PC-3 (cell line): ENCODE results near the gene MAMDC2. TPM values are rescaled to one million over a fixed set of nuclear protein-coding genes. Genes with fewer than 3 reads are reported as not detected.

Experiments
- ATAC-seq: fragments of 200-7000 bp; cut with Tn5 transposase; 2 replicates; pipeline ENCODE4 v1.9.1; 2020; ENCODE audit warnings: mild to moderate bottlenecking, moderate library complexity
- BruUV-seq: library from RNA; stranded (reverse); fragments of 400-500 nt; replicated peaks from 2 replicates; lab custom pipeline; 2021; lab: Mats Ljungman, UMichigan
- CTCF ChIA-PET: fragments of 300-600 bp; sonication (Branson Sonifier 250); formaldehyde crosslinking; loops from one replicate; lab custom pipeline; 2022; ENCODE audit warnings: antibody characterized with exemption; lab: Charles Lee
- POLR2A ChIA-PET: fragments of 300-600 bp; sonication (Branson Sonifier 250); formaldehyde crosslinking; loops from one replicate; lab custom pipeline; 2022; ENCODE audit warnings: antibody characterized with exemption; ENCODE audit not compliant: unreplicated experiment; lab: Charles Lee
- DNase-seq: peaks from one replicate; pipeline ENCODE4 v3.0.0-alpha.2; 2015
- H2AFZ ChIP-seq: fragments of 300-600 bp; sonication (generic); 2 replicates; pipeline ENCODE4 v1.6.0; 2016; ENCODE audit warnings: antibody characterized with exemption, low read length
- H3F3A ChIP-seq: fragments of 300-600 bp; sonication (generic); one replicate; pipeline ENCODE4 v1.6.0; 2017; ENCODE audit warnings: antibody characterized with exemption, low read length, control low read depth, mild to moderate bottlenecking; ENCODE audit not compliant: unreplicated experiment
- H3K27ac ChIP-seq: fragments of 300-600 bp; sonication (generic); 2 replicates; pipeline ENCODE4 v1.5.1; 2016; ENCODE audit warnings: mild to moderate bottlenecking, low read length
- H3K27me3 ChIP-seq: fragments of 300-600 bp; sonication (generic); 2 replicates; pipeline ENCODE4 v1.6.1; 2016; ENCODE audit warnings: low read length, mixed read lengths
- H3K36me3 ChIP-seq: fragments of 300-600 bp; sonication (generic); 2 replicates; pipeline ENCODE4 v1.6.1; 2016; ENCODE audit warnings: low read depth, mixed run types, low read length, mixed read lengths
- H3K4me1 ChIP-seq: fragments of 300-600 bp; sonication (generic); 2 replicates; pipeline ENCODE4 v1.5.1; 2016; ENCODE audit warnings: low read length; ENCODE audit not compliant: insufficient read depth
- H3K4me2 ChIP-seq: fragments of 300-600 bp; sonication (generic); 2 replicates; pipeline ENCODE4 v1.6.0; 2016; ENCODE audit warnings: low read length
- H3K4me3 ChIP-seq: fragments of 300-600 bp; sonication (generic); 2 replicates; pipeline ENCODE4 v1.5.1; 2016; ENCODE audit warnings: mild to moderate bottlenecking, low read length, mixed read lengths
- H3K79me2 ChIP-seq: fragments of 300-600 bp; sonication (generic); 2 replicates; pipeline ENCODE4 v1.6.1; 2017; ENCODE audit warnings: low read length, mixed read lengths
- H3K9ac ChIP-seq: fragments of 300-600 bp; sonication (generic); 2 replicates; pipeline ENCODE4 v1.6.0; 2016; ENCODE audit warnings: mild to moderate bottlenecking, low read length
- H3K9me2 ChIP-seq: fragments of 300-600 bp; sonication (generic); replicated peaks from 2 replicates; pipeline ENCODE4 v1.6.1; 2016; ENCODE audit warnings: mixed run types, low read length, mixed read lengths
- H3K9me3 ChIP-seq: fragments of 300-600 bp; sonication (generic); 2 replicates; pipeline ENCODE4 v1.6.1; 2016; ENCODE audit warnings: low read length, mixed read lengths
- H4K20me1 ChIP-seq: fragments of 300-600 bp; sonication (generic); 2 replicates; pipeline ENCODE4 v1.6.1; 2016; ENCODE audit warnings: low read length, mixed read lengths
- EZH2 ChIP-seq: fragments of 300-600 bp; sonication (generic); IDR thresholded peaks from one replicate; pipeline ENCODE4 v1.6.1; 2017; ENCODE audit warnings: antibody characterized with exemption, mild to moderate bottlenecking, low read length; ENCODE audit not compliant: unreplicated experiment
- EZH2phosphoT487 ChIP-seq: fragments of 300-600 bp; sonication (generic); IDR thresholded peaks from 2 replicates; pipeline ENCODE4 v1.6.1; 2018; ENCODE audit warnings: mild to moderate bottlenecking, antibody characterized with exemption, low read length, borderline replicate concordance
- intact Hi-C: fragments of 100-400 bp; cut with micrococcal nuclease; formaldehyde crosslinking; loops from 2 replicates; pipeline ENCODE4 v1.9.0; 2023
- total RNA-seq: library from RNA; depleted of rRNA; stranded (reverse); fragments of >200 nt; gene quantifications from 2 replicates; pipeline ENCODE4 v1.2.3, GENCODE V29; 2014
- TF ChIP-seq, protein P1 (sequence below): fragments of 300-600 bp; sonication (generic); conservative IDR thresholded peaks from 2 replicates; pipeline ENCODE4 v1.5.1; 2017; ENCODE audit warnings: antibody characterized with exemption, low read depth, mild to moderate bottlenecking, low read length

MAMDC2 gene
- total RNA-seq, 1 experiment from 2014 or later: not detected

DNA sequence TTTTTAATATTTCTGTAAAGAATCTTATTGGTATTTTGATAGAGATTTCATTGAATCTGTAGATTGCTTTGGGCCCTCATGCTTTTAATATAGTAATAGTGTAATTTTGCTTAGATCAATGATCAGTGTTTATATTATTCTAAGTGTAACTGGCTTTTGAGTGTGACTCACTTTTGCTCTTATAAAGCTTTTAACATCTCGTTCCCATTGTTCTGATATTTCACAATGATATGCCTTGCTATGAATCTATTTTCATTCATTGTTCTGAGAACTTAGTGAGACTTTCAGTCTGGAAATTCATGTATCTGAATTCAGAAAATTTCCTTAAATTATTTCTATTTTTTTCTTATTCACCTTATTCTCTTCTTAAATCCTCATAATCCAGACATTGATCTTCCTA lies 13.5 kb upstream of the MAMDC2 start:
- Histone ChIP-seq H3K9me3 (no peaks in the 10 kb centered on the region), H3K9ac (no peak overlapping the region), H4K20me1 (no peaks in the 10 kb centered on the region), H3K4me2 (no peak overlapping the region), H3K27me3 (no peaks in the 10 kb centered on the region), H3F3A (no peaks in the 10 kb centered on the region), H3K27ac (no peak overlapping the region), H3K9me2 (no peaks in the 10 kb centered on the region), H3K36me3 (no peaks in the 10 kb centered on the region), H3K4me3 (no peak overlapping the region), H3K79me2 (no peaks in the 10 kb centered on the region), H2AFZ (no peak overlapping the region), H3K4me1 (peaks cover 11% of the 10 kb centered on the region)
- intact Hi-C loops: no loop called here
- TF ChIP-seq, protein P1, sequence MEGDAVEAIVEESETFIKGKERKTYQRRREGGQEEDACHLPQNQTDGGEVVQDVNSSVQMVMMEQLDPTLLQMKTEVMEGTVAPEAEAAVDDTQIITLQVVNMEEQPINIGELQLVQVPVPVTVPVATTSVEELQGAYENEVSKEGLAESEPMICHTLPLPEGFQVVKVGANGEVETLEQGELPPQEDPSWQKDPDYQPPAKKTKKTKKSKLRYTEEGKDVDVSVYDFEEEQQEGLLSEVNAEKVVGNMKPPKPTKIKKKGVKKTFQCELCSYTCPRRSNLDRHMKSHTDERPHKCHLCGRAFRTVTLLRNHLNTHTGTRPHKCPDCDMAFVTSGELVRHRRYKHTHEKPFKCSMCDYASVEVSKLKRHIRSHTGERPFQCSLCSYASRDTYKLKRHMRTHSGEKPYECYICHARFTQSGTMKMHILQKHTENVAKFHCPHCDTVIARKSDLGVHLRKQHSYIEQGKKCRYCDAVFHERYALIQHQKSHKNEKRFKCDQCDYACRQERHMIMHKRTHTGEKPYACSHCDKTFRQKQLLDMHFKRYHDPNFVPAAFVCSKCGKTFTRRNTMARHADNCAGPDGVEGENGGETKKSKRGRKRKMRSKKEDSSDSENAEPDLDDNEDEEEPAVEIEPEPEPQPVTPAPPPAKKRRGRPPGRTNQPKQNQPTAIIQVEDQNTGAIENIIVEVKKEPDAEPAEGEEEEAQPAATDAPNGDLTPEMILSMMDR: no peak
- no peak for TF ChIP-seq EZH2phosphoT487
- ChIA-PET CTCF (no interaction called here), POLR2A (no interaction called here)
- no TSS peak for BruUV-seq
- DNase-seq: peak; percentile 3
- no peak for ATAC-seq

DNA sequence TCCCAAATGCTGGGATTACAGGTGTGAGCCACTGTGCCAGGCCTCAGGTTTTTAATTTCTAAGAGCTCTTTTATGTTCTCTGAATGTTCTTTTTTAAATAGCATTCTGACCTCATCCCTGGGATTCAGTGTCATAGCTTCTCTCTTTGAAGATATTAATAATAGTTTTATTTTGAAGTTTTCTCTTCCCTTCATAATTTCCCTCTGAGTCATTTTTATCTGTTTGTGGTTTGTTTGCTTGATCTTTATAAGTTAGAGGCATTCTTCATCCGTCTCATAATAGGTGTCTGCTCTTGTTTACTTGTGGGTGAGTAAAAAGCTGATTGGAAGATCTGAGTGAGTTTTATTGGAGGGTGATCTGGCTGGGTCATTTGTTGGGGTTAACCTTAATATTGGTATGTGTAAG lies 12.5 kb upstream of the MAMDC2 start:
- Histone ChIP-seq H3K27me3 (no peaks in the 10 kb centered on the region), H3K36me3 (no peaks in the 10 kb centered on the region), H3K79me2 (no peaks in the 10 kb centered on the region), H4K20me1 (no peaks in the 10 kb centered on the region), H3K9me3 (no peaks in the 10 kb centered on the region), H3K4me2 (peak overlapping the region; percentile 36; the same call in 1 of the 2 replicates), H3K9ac (no peak overlapping the region), H3F3A (no peaks in the 10 kb centered on the region), H3K4me3 (no peak overlapping the region), H3K27ac (peak overlapping the region; percentile 50), H2AFZ (no peak overlapping the region), H3K4me1 (peaks cover 11% of the 10 kb centered on the region), H3K9me2 (no peaks in the 10 kb centered on the region)
- CTCF ChIA-PET: no interaction called here
- intact Hi-C loops: no loop called here
- POLR2A ChIA-PET: no interaction called here
- BruUV-seq: no TSS peak
- DNase-seq (peak; percentile 85), ATAC-seq (peak; percentile 89)
- TF ChIP-seq, protein P1: no peak
- TF ChIP-seq EZH2phosphoT487 (no peak), EZH2 (no peak)

DNA sequence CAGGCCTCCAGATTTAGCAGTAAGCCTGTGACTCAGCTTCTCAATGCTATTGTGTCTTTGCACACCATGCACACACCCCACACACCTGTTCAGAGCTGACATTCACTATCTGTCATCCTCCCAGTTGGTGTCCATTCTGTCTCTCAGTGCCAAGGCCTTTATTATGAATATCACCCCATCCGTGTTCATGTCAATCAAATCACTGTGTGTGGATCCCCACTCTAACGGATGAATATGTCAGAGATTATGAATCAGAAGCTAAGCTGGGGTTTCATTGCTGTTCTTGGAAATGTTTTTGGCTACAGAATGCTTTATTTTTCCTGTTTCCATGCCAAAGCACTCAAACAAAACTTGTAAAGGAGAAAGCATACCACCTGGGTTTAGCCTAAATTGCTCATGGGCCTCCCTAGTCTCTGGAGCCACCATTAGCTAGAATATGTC lies 9.4 kb upstream of the MAMDC2 start:
- H3K36me3 ChIP-seq: no peaks in the 10 kb centered on the region
- H3K79me2 ChIP-seq: no peaks in the 10 kb centered on the region
- POLR2A ChIA-PET: no interaction called here
- DNase-seq: no peak
- no peak overlapping the region for H3K27ac ChIP-seq
- peaks cover 11% of the 10 kb centered on the region for H3K4me1 ChIP-seq
- TF ChIP-seq EZH2 (no peak), EZH2phosphoT487 (no peak)
- TF ChIP-seq, protein P1: no peak
- H3F3A ChIP-seq: no peaks in the 10 kb centered on the region
- no peak for ATAC-seq
- no peaks in the 10 kb centered on the region for H3K27me3 ChIP-seq
- intact Hi-C loops: no loop called here
- CTCF ChIA-PET: no interaction called here
- H3K9me3 ChIP-seq: no peaks in the 10 kb centered on the region
- H3K4me3 ChIP-seq: no peak overlapping the region
- no peak overlapping the region for H3K9ac ChIP-seq
- BruUV-seq: no TSS peak
- H2AFZ ChIP-seq: no peak overlapping the region
- H3K4me2 ChIP-seq: no peak overlapping the region
- H3K9me2 ChIP-seq: no peaks in the 10 kb centered on the region
- no peaks in the 10 kb centered on the region for H4K20me1 ChIP-seq
